Stimulated activated CD4-positive, alpha-beta T cell treated with anti-CD3 and anti-CD28 coated beads, Interleukin-4, amount 100 ng/mL, for 48 hours (primary cell): ENCODE measurements around the gene C1GALT1.
"Not testable (repeated sequence)": the region's sequence is repeated elsewhere in the genome, so short reads cannot be mapped to it uniquely, and the experiment has no call there.

Experiments
- DNase-seq, 2 donors: peaks; one replicate each; pipeline ENCODE4 v3.0.0-alpha.2; 2020; ENCODE audit warnings: low read depth in 2 of 2

The C1GALT1 gene

DNA sequence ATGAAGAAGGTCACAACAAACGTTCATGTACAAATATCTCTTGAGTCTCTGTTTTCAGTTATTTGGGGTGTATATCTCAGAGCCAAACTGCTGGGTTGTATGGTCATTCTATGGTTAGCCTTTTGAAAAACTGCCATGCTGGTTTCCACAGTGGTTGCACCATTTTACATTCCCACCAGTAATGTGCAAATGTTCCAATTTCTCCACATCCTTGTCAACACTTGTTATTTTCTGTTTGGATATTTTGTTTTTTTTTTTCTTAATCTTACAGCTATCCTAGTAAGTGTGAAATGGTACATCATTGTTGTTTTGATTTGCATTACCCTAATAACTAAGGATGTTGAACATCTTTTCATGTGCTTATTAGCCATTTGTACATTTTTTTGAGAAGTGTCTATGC, 13.0 kb upstream of the C1GALT1 start:
- no peak for DNase-seq

GRCh38 chr7:7173956-7174632, 8.2 kb upstream of the C1GALT1 start:
- DNase-seq = no peak

DNA sequence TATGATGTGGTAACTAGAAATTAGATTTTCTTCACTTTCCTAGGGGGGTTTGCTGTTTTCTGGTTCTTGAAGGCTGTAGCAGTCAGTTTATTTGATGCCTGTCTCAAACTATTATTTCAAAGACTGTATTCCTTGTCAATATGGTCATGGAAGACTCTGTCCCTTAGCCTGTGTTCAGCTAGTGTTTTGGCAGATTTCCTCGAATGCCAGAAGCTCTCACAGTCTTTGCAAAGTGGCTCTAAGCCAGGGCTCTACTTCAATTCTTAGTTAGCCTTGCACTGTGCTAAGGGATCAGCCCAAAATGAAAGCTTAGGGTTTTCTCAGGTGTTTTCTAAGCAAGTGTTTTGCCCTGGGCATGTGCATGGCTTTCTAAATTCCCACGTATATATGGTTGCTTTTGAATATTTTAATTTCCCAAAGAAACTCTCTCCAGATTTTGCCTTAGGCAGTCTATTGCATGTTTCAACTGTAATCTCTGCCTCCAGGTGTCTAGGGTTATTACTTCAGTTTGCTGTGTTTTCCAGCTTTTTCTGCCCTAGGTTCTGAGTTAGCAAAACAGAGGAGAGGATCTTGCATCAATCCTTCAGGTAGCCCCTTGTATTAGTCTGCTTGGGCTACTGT, 7.2 kb upstream of the C1GALT1 start:
- no peak for DNase-seq

- DNase-seq = no peak
Measured at GRCh38 chr7:7176406-7177043, 5.8 kb upstream of the C1GALT1 start.

DNA sequence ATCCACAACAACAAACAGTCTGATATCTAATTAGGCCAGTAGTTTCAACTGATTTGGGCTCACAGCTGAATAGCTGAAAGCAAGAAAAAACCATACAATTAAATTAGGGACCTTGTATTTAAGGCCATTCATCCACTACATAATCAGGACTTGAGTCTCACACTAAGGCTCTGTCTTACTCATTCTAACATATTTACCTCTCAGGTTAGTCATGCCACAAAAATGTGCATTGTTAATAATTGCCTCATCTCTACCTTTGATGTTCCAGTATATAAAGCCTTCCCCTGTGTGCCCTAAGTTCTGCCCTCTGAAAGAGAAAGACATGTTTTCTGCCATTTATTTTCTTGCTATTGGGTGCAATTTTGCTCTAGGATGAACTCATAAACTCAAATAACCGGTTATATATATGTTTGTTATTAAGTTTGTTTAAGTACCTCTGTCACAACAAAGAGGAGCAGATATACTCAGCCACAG, 5.3 kb upstream of the C1GALT1 start:
- DNase-seq = no peak

DNA sequence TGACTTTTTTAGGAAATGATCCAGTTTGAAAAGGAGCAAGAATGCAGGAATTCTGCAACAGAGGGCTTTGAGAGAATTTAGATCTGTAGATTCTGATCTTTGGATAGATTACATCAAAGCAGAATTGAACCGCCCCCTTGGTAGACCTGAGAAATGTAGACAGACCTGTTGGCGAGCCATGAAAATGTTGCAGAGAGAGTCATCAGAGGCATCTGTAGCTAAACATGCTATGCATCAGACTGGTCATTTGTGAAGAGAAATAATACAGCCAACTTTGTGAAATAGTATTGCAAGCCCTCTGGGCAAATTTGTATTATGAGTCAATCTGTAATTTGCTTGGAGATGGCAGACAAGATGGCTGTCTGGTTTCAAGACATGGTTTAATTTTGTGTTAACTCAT, 4.3 kb upstream of the C1GALT1 start:
- no peak for DNase-seq

- no peak for DNase-seq
Measured at GRCh38 chr7:7178906-7179305, 3.4 kb upstream of the C1GALT1 start.

DNA sequence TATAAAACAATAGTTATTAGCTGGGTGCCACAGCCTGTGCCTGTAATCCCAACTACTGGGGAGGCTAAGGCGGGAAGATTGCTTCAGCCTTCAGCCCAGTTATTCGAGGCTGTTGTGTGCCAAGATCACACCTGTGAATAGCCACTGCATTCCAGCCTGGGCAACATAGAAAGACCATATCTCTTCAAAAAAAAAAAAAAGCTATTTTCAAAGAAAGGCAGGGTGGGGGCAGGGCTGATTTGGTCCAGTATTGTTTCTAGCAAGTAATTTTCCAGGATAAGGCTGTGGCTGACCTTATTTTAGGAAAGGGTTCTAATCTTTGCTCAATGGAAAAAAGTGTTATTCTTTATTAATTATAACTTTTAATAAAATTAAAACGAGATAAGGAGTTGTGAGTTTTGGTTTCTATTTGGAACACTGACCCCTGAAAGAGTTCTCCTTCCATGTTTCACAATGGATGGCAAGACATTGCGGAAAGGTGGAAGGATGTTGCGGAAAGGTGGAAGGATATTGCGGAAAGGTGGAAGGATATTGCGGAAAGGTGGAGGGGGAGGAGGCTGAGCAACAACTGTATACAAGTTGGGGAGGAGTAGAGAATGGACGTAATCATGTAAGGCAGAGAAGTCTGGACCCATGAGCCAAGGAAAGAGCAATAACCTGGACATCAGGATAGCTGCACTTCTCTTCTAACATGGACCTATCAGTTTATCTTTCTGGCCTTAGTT, 1.5 kb upstream of the C1GALT1 start:
- no peak for DNase-seq

DNA sequence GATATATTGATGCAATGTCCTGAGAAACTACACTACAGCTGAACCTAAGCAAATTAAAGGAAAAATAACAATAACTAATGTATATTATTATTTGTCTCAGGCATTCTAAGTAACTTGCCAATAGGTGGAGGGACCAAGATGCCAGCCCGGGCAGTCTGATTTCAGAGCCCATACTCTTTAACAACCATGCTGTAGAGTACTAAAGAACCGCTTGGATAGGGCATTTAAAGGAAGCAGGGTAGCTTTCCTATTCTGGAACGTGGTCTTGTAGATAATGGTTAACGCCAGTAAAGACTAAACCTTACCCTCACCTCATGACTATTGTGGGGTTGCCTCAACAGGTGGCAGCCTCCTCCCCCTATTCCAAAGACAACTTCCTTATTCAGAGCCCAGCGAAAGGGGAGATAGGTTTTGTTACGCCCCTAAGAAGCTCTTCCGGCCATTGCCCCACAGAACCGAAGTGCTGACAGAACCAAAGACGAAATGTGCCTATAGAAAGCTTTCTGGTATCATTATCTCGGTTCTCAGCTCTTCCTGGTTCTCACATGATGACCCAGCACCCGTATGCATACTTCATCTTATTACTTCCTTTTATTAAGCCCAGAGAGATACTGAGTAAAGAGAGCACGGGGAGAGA, 707 bp upstream of the C1GALT1 start:
- peak in 1 of 2 donors; percentile 2 for DNase-seq

DNA sequence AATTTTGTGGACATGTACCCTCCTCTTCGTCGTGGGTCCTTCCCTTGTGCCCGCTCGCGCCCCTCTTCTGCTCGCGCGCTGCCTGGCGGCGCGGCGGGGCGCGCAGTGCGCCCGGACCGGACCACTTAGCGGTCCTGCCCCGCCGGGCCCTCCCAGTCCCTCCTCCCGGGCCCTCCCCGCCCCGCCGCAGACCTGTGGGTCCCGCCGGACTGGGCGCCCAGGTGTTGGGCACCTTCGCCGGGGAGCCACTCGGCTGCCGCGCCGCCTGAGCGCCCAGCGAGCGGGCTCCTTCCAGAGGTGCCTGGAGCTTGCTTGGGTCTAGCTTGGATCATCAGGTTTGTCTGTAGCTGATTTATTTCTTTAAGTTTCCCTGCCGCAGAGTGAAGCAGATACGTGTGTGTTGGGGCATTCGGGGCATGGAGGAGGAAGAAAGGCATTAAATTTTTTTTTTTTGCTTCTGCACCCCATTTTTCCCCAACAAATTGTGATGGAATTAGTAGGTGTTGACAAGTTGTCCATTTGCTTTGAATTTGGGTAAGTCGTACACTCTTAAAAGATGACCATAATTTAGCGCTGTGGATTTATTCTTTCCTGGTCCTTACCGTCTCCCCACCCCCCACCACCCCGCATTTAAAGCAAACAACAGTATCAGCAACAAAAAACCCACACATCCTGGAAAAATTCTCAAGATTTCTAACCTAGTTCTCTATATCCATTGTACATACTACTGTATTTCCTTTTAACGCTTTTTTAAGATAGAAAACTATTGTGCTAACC, 905 bp downstream of the C1GALT1 start:
- peak; percentile 37 to 40 for DNase-seq

GRCh38 chr7:7183838-7184463, 1.6 kb downstream of the C1GALT1 start:
- no peak for DNase-seq

- no peak for DNase-seq
Measured at GRCh38 chr7:7185371-7185989, 3.1 kb downstream of the C1GALT1 start.

DNA sequence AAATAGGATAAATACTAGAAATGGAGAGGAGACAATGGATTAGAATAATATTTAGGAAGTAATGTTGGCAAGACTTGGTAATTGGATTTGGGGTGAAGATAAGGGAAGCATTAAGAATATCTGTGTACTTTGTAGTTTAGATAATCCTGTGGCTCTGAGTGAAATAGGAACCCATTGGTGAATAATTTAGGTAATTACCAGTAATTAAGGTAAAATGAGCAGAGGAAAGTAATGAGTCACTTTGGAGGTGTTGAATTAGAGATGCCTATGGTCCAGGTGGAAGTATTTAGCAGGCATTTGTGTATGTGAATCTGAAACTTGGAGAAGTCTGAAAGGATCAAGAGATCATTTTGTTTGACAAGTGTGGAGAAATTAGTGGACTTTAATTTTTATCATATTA, 5.7 kb downstream of the C1GALT1 start:
- no peak for DNase-seq

- no peak for DNase-seq
Measured at GRCh38 chr7:7188742-7189141, 6.4 kb downstream of the C1GALT1 start.

- no peak for DNase-seq
Measured at GRCh38 chr7:7190142-7190541, 7.8 kb downstream of the C1GALT1 start.

GRCh38 chr7:7191137-7191536, 8.8 kb downstream of the C1GALT1 start:
- no peak for DNase-seq

DNA sequence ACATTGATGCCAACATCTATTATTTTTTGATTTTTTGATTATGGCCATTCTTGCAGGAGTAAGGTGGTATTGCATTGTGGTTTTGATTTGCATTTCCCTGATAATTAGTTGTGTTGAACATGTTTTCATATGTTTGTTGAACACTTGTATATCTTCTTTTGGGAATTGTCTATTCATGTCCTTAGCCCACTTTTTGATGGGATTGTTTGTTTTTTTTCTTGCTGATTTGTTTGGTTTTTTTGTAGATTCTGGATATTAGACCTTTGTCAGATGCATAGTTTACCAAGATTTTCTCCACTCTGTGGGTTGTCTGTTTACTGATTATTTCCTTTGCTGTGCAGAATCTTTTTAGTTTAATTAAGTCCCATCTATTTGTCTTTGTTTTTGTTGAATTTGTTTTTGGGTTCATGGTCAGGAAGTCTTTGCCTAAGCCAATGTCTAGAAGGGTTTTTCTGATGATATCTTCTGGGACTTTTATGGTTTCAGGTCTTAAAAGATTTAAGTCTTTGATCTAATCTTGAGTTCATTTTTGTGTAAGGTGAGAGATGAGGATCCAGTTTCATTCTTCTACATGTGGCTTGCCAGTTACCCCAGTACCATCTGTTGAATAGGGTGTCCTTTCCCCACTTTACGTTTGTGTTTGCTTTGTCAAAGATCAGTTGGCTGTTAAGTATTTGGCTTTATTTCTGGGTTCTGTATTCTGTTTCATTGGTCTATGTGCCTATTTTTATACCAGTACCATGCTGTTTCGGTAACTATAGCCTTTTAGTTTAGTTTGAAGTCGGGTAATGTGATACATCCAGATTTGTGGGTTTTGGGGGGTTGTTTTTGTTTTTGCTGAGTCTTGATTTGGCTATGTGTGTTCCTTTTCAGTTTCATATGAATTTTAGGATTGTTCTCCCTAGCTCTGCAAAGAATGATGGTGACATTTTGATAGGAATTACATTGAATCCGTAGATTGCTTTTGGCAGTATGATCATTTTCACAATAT, 10.7 kb downstream of the C1GALT1 start:
- not testable (repeated sequence) for DNase-seq

DNA sequence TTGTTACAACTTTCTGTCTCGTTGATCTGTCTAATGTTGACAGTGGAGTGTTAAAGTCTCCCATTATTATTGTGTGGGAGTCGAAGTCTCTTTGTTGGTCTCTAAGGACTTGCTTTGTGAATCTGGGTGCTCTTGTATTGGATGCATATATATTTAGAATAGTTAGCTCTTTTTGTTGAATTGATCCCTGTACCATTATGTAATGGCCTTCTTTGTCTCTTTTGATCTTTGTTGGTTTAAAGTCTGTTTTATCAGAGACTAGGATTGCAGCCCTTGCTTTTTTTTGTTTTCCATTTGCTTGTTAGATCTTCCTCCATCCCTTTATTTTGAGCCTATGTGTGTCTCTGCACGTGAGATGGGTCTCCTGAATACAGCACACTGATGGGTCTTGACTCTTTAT, 17.2 kb downstream of the C1GALT1 start:
- not testable (repeated sequence) for DNase-seq

- DNase-seq = not testable (repeated sequence)
Measured at GRCh38 chr7:7200255-7200654, 17.9 kb downstream of the C1GALT1 start.
